ENCODE data around the gene TRIM24.
"Not testable (repeated sequence)": the region's sequence is repeated elsewhere in the genome, so short reads cannot be mapped to it uniquely, and the experiment has no call there.

TRIM24 gene
- total RNA-seq = 27.8 to 39.5 (median 32.3) reads per million in 3 donors

GRCh38 chr7:138460176-138460648, at the start of gene TRIM24:
Gene TRIM24, plus strand, starts transcription at chr7:138460259. Its CDS starts 290 bp downstream, at chr7:138460549.
- H3K36me3 ChIP-seq (ENCODE audit: control insufficient read depth, insufficient read depth, low read length) = no peaks in the 10 kb centered on the region
- peak in 1 of 3 donors; percentile 96 for DNase-seq

GRCh38 chr7:138412077-138412476, 48.0 kb upstream of the TRIM24 start:
- not testable (repeated sequence) for H3K4me3 ChIP-seq (ENCODE audit: insufficient read depth, low read depth, low read length, poor library complexity, severe bottlenecking); H3K36me3 ChIP-seq (ENCODE audit: control insufficient read depth, insufficient read depth, low read length); H3K9me3 ChIP-seq (ENCODE audit: control insufficient read depth, low read length); H3K27me3 ChIP-seq (replicated peaks; ENCODE audit: control insufficient read depth, insufficient read depth, low read length, poor library complexity, severe bottlenecking); DNase-seq; H3K27ac ChIP-seq (ENCODE audit: insufficient read depth, low read length, poor library complexity, severe bottlenecking); H3K4me1 ChIP-seq (ENCODE audit: control insufficient read depth, insufficient read depth, low read length, poor library complexity, severe bottlenecking)

More at GRCh38 chr7:138460176-138460648, at the start of gene TRIM24:
- Histone ChIP-seq H3K4me1 (ENCODE audit: control insufficient read depth, insufficient read depth, low read length, poor library complexity, severe bottlenecking) (no peaks in the 10 kb centered on the region), H3K27me3 (replicated peaks; ENCODE audit: control insufficient read depth, insufficient read depth, low read length, poor library complexity, severe bottlenecking) (no peaks in the 10 kb centered on the region), H3K9me3 (ENCODE audit: control insufficient read depth, low read length) (no peaks in the 10 kb centered on the region), H3K4me3 (ENCODE audit: insufficient read depth, low read depth, low read length, poor library complexity, severe bottlenecking) (peak within 1 kb of the TSS; percentile 66), H3K27ac (ENCODE audit: insufficient read depth, low read length, poor library complexity, severe bottlenecking) (peak within 1 kb of the TSS; percentile 85)

GRCh38 chr7:138412921-138413320, 47.1 kb upstream of the TRIM24 start:
- H3K36me3 ChIP-seq (ENCODE audit: control insufficient read depth, insufficient read depth, low read length); H3K4me1 ChIP-seq (ENCODE audit: control insufficient read depth, insufficient read depth, low read length, poor library complexity, severe bottlenecking); H3K4me3 ChIP-seq (ENCODE audit: insufficient read depth, low read depth, low read length, poor library complexity, severe bottlenecking); H3K9me3 ChIP-seq (ENCODE audit: control insufficient read depth, low read length); DNase-seq; H3K27me3 ChIP-seq (replicated peaks; ENCODE audit: control insufficient read depth, insufficient read depth, low read length, poor library complexity, severe bottlenecking); H3K27ac ChIP-seq (ENCODE audit: insufficient read depth, low read length, poor library complexity, severe bottlenecking): not testable (repeated sequence)

GRCh38 chr7:138417078-138417700, 42.9 kb upstream of the TRIM24 start:
- Histone ChIP-seq H3K4me3 (ENCODE audit: insufficient read depth, low read depth, low read length, poor library complexity, severe bottlenecking) (no peak overlapping the region), H3K27me3 (replicated peaks; ENCODE audit: control insufficient read depth, insufficient read depth, low read length, poor library complexity, severe bottlenecking) (no peaks in the 10 kb centered on the region), H3K9me3 (ENCODE audit: control insufficient read depth, low read length) (no peaks in the 10 kb centered on the region), H3K4me1 (ENCODE audit: control insufficient read depth, insufficient read depth, low read length, poor library complexity, severe bottlenecking) (no peaks in the 10 kb centered on the region), H3K27ac (ENCODE audit: insufficient read depth, low read length, poor library complexity, severe bottlenecking) (no peak overlapping the region), H3K36me3 (ENCODE audit: control insufficient read depth, insufficient read depth, low read length) (no peaks in the 10 kb centered on the region)
- DNase-seq = no peak

- no peak overlapping the region for H3K27ac ChIP-seq (ENCODE audit: insufficient read depth, low read length, poor library complexity, severe bottlenecking)
- no peak for DNase-seq
- H3K9me3 ChIP-seq (ENCODE audit: control insufficient read depth, low read length) = no peaks in the 10 kb centered on the region
- no peaks in the 10 kb centered on the region for H3K36me3 ChIP-seq (ENCODE audit: control insufficient read depth, insufficient read depth, low read length)
- no peaks in the 10 kb centered on the region for H3K27me3 ChIP-seq (replicated peaks; ENCODE audit: control insufficient read depth, insufficient read depth, low read length, poor library complexity, severe bottlenecking)
- no peak overlapping the region for H3K4me3 ChIP-seq (ENCODE audit: insufficient read depth, low read depth, low read length, poor library complexity, severe bottlenecking)
- no peaks in the 10 kb centered on the region for H3K4me1 ChIP-seq (ENCODE audit: control insufficient read depth, insufficient read depth, low read length, poor library complexity, severe bottlenecking)
Observed at GRCh38 chr7:138417764-138418163, 42.3 kb upstream of the TRIM24 start.

GRCh38 chr7:138418403-138418802, 41.7 kb upstream of the TRIM24 start:
- DNase-seq; H3K9me3 ChIP-seq (ENCODE audit: control insufficient read depth, low read length); H3K27ac ChIP-seq (ENCODE audit: insufficient read depth, low read length, poor library complexity, severe bottlenecking); H3K36me3 ChIP-seq (ENCODE audit: control insufficient read depth, insufficient read depth, low read length); H3K27me3 ChIP-seq (replicated peaks; ENCODE audit: control insufficient read depth, insufficient read depth, low read length, poor library complexity, severe bottlenecking); H3K4me1 ChIP-seq (ENCODE audit: control insufficient read depth, insufficient read depth, low read length, poor library complexity, severe bottlenecking); H3K4me3 ChIP-seq (ENCODE audit: insufficient read depth, low read depth, low read length, poor library complexity, severe bottlenecking): not testable (repeated sequence)

GRCh38 chr7:138425026-138425425, 35.0 kb upstream of the TRIM24 start:
- no peak overlapping the region for H3K4me3 ChIP-seq (ENCODE audit: insufficient read depth, low read depth, low read length, poor library complexity, severe bottlenecking)
- no peaks in the 10 kb centered on the region for H3K36me3 ChIP-seq (ENCODE audit: control insufficient read depth, insufficient read depth, low read length)
- no peaks in the 10 kb centered on the region for H3K27me3 ChIP-seq (replicated peaks; ENCODE audit: control insufficient read depth, insufficient read depth, low read length, poor library complexity, severe bottlenecking)
- H3K27ac ChIP-seq (ENCODE audit: insufficient read depth, low read length, poor library complexity, severe bottlenecking) = no peak overlapping the region
- no peak for DNase-seq
- H3K4me1 ChIP-seq (ENCODE audit: control insufficient read depth, insufficient read depth, low read length, poor library complexity, severe bottlenecking) = no peaks in the 10 kb centered on the region
- peaks cover 8% of the 10 kb centered on the region for H3K9me3 ChIP-seq (ENCODE audit: control insufficient read depth, low read length)

GRCh38 chr7:138429577-138430250, 30.3 kb upstream of the TRIM24 start:
- Histone ChIP-seq H3K27me3 (replicated peaks; ENCODE audit: control insufficient read depth, insufficient read depth, low read length, poor library complexity, severe bottlenecking) (no peaks in the 10 kb centered on the region), H3K4me3 (ENCODE audit: insufficient read depth, low read depth, low read length, poor library complexity, severe bottlenecking) (no peak overlapping the region), H3K4me1 (ENCODE audit: control insufficient read depth, insufficient read depth, low read length, poor library complexity, severe bottlenecking) (no peaks in the 10 kb centered on the region), H3K36me3 (ENCODE audit: control insufficient read depth, insufficient read depth, low read length) (no peaks in the 10 kb centered on the region), H3K27ac (ENCODE audit: insufficient read depth, low read length, poor library complexity, severe bottlenecking) (no peak overlapping the region), H3K9me3 (ENCODE audit: control insufficient read depth, low read length) (peaks cover 8% of the 10 kb centered on the region)
- no peak for DNase-seq

GRCh38 chr7:138431517-138431916, 28.5 kb upstream of the TRIM24 start:
- no peaks in the 10 kb centered on the region for H3K36me3 ChIP-seq (ENCODE audit: control insufficient read depth, insufficient read depth, low read length)
- H3K27ac ChIP-seq (ENCODE audit: insufficient read depth, low read length, poor library complexity, severe bottlenecking) = no peak overlapping the region
- H3K4me1 ChIP-seq (ENCODE audit: control insufficient read depth, insufficient read depth, low read length, poor library complexity, severe bottlenecking) = no peaks in the 10 kb centered on the region
- no peak overlapping the region for H3K4me3 ChIP-seq (ENCODE audit: insufficient read depth, low read depth, low read length, poor library complexity, severe bottlenecking)
- H3K9me3 ChIP-seq (ENCODE audit: control insufficient read depth, low read length) = peaks cover 8% of the 10 kb centered on the region
- DNase-seq = no peak
- H3K27me3 ChIP-seq (replicated peaks; ENCODE audit: control insufficient read depth, insufficient read depth, low read length, poor library complexity, severe bottlenecking) = no peaks in the 10 kb centered on the region

Data from effector memory CD4-positive, alpha-beta T cell (primary cell).